ENCODE results near the gene PPP1R1B.
A peak's percentile ranks its signal among the peaks of the same experiment; 100 is the strongest.

The PPP1R1B gene

DNA sequence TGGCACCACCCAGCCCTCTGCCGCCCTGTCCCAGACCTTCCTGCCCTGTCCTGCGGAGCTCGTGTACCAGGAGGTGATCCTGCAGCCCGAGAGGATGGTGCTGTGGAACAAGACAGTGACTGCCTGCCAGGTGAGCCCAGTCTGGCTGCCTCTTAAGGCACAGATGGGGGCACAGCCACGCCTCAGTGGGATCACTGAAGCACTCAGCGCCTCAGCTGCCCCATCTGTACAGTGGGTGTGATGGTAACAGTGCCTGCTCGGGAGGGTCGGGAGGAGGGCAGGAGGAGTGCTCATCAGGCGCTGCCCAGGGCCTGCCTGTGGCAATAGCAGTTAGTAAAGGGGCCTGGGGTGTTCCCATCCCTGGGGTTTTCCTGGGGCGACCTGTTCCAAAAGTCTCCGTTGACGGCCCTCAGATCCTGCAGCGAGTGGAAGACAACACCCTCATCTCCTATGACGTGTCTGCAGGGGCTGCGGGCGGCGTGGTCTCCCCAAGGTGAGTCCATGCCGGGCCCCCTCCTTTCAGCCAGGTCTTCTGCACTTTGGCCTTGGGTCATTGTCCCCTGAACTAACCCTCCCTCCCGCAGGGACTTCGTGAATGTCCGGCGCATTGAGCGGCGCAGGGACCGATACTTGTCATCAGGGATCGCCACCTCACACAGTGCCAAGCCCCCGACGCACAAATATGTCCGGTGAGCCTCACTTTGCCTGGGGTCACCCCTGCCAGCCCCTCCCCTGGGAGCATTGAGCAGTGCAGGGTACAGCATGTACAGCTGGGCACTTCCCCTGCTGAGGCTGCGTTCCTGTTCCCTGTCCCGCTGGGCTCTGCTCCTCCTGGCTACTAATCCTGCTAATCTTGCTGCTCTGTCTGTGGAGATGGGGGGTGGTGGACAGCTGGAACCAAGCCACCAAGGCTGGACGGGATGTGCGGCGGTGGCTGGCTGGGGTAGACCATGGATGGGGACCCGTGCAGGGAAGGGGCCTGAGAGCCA is 33.9 kb downstream of the PPP1R1B start:
- in situ Hi-C loops (cut with HindIII; ENCODE audit: low pct_unique_long_range_greater_than_20kb, low sequenced_read_pairs), result no loop called here

DNA sequence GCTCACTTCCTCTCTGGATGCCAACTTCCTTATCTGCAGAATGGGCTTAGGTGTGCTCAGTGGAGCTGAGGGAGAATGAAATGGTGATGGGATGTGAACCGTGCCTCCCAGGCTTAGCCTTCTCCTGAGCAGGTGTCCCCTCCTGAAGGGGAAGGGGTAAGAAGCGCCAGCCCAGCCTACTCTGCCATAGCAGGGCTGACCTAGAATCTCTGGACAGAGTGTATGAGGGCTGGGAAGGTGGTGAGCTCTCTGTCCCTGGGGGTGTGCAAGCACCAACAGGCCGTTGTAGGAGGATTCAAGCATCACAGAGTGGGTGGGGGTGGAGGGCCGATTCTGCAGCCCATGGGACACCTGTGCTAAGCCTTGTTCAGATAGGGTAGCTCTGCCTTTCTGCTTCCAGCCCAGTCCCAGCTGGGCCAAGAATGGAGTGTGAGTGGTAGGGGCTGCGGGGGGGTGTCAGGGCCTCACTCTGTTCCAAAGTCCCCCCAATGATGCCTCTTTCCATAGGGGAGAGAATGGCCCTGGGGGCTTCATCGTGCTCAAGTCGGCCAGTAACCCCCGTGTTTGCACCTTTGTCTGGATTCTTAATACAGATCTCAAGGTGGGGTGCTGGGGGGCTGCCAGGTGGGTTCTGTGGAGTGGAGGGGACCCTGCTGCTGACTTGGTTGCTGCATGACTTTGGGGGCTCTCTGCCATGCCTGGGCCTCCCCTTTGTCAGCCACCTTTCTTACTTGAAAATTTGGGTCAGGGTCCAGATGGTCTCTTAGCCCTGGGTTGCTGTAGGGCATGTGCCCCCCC is 35.2 kb downstream of the PPP1R1B start:
- TF ChIP-seq JUND (IDR thresholded peaks at IDR 0.05; ENCODE audit: low read depth), result no peak
- in situ Hi-C loops (cut with HindIII; ENCODE audit: low pct_unique_long_range_greater_than_20kb, low sequenced_read_pairs), result no loop called here
- no peak for DNase-seq (ENCODE audit: low read depth in 1 of 2, low spot score in 1 of 2)

More for the DNA sequence above, 33.9 kb downstream of the PPP1R1B start:
- no peak for DNase-seq (ENCODE audit: low read depth in 1 of 2, low spot score in 1 of 2)
- no peak for TF ChIP-seq JUND (IDR thresholded peaks at IDR 0.05; ENCODE audit: low read depth)

DNA sequence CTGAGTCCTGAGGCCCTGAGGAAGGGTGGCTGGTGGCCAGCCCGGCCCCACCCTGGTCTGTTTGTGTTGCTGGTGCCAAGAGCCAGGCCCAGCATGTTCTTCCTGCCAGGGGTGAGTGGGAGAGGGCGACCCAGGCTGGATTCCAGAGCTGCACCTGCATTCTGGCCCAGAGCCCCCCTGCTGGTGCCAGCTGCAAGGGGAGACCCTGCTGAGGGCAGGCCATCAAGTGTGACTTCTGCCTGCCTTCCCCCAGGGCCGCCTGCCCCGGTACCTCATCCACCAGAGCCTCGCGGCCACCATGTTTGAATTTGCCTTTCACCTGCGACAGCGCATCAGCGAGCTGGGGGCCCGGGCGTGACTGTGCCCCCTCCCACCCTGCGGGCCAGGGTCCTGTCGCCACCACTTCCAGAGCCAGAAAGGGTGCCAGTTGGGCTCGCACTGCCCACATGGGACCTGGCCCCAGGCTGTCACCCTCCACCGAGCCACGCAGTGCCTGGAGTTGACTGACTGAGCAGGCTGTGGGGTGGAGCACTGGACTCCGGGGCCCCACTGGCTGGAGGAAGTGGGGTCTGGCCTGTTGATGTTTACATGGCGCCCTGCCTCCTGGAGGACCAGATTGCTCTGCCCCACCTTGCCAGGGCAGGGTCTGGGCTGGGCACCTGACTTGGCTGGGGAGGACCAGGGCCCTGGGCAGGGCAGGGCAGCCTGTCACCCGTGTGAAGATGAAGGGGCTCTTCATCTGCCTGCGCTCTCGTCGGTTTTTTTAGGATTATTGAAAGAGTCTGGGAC is 36.0 kb downstream of the PPP1R1B start:
- no peak for TF ChIP-seq JUND (IDR thresholded peaks at IDR 0.05; ENCODE audit: low read depth)
- in situ Hi-C loops (cut with HindIII; ENCODE audit: low pct_unique_long_range_greater_than_20kb, low sequenced_read_pairs), result no loop called here
- no peak for DNase-seq (ENCODE audit: low read depth in 1 of 2, low spot score in 1 of 2)

DNA sequence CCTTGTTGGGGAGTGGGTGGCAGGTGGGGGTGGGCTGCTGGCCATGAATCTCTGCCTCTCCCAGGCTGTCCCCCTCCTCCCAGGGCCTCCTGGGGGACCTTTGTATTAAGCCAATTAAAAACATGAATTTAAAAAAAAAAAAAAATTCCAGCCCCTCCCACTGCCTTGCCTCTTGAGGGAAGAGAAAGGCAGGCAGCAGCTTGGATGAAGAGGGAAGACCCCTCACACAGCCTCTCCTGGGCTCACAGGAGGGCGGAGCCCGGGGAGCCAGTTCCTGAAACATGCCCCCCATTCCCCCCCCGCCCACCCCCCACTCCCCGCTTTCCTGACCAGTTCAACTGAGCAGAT is 36.6 kb downstream of the PPP1R1B start:
- no peak for DNase-seq (ENCODE audit: low read depth in 1 of 2, low spot score in 1 of 2)

DNA sequence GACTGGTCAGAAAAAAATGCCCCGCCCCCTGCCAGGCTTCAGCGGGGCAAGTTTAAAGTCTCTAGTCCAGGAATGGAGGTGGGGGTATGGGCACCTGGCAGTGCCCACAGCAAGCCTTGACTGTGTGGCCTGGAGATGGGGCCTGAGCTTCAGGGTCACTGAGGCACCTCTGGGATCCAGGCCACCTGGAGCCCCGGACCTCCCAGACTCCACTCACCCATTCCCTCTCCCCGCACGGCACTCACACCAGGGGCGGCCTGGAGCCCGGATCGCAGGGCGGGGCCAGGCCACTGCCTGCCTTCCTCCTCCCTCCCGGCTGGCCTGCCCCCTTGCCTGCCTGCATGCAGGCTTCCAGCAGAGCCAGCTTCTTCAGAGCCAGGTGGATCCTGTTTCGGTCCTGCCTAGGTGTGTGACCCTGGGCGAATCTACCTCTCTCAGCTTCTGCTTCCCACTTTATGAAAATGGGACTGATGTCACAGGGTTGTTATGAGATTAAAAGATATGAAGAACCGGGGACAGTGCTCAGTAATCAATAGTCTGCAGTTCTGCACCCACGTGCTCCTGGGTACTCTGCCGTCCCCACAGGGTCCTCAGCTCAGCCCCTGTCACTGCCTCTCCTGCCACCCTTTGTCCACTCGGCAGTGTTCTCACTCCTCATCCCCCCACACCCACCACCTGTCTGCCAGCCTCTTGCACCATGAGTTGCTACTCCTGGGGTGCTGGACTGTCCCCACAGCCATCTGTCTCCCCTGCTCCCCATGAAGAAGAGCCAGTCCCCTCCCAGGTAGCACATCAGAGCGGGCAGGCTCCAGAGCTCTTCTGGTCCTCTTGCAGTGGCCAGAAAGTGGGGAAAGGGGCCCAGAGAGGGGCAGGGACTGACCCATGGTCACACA is 37.2 kb downstream of the PPP1R1B start:
- peak; percentile 74 to 80 for DNase-seq (ENCODE audit: low read depth in 1 of 2, low spot score in 1 of 2)
- in situ Hi-C loops (cut with HindIII; ENCODE audit: low pct_unique_long_range_greater_than_20kb, low sequenced_read_pairs), result no loop called here
- TF ChIP-seq JUND (IDR thresholded peaks at IDR 0.05; ENCODE audit: low read depth), result no peak

More for the DNA sequence above, 36.6 kb downstream of the PPP1R1B start:
- in situ Hi-C loops (cut with HindIII; ENCODE audit: low pct_unique_long_range_greater_than_20kb, low sequenced_read_pairs), result no loop called here
- no peak for TF ChIP-seq JUND (IDR thresholded peaks at IDR 0.05; ENCODE audit: low read depth)

DNA sequence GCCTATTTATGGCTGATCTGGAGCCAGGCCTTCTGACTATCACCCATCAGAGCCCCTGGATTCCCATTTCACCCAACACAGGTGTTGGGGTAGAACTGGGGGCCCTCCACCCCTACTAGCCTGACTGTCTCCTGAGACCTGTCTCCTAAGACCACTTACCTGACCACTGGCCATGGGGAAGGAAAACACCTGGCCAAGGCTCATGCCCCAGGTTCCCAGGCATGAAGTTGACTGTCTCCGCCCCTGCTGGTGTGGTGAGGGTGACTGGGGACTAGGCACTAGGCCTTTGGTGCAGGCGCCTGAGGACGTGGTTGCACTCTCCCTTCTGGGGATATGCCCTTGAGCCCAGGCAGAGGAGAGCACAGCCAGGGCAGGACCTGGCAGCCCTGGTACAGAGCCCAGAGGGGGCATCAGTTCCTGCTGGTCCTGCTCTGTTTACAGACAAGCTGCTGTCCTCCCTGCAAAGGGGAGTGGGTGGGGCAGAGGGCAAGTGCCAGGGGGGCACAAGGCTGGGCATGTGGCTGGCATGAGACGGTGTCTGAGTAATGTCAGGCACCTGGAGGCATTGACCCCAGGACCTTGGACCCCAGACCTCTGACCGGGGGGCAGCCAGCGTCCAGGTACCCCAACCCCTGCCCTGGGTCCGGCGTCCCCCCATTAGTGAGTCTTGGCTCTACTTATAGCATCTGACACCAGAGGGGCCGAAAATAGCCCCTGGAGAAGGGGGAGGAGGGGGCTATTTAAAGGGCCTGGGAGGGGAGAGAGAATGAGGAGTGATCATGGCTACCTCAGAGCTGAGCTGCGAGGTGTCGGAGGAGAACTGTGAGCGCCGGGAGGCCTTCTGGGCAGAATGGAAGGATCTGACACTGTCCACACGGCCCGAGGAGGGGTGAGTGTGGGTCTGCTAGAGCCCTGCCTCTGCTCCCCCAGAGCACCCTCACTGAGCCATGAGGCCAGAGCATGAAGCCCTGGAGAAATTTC is 38.1 kb downstream of the PPP1R1B start, which contains the start of gene TCAP:
TSS of gene TCAP (plus strand) at position 769 of the 981 bp plus-strand sequence. CDS start at position 780, 11 bp downstream.
- TF ChIP-seq JUND (IDR thresholded peaks at IDR 0.05; ENCODE audit: low read depth), result no peak
- in situ Hi-C loops (cut with HindIII; ENCODE audit: low pct_unique_long_range_greater_than_20kb, low sequenced_read_pairs), result no loop called here
- no peak for DNase-seq (ENCODE audit: low read depth in 1 of 2, low spot score in 1 of 2)

DNA sequence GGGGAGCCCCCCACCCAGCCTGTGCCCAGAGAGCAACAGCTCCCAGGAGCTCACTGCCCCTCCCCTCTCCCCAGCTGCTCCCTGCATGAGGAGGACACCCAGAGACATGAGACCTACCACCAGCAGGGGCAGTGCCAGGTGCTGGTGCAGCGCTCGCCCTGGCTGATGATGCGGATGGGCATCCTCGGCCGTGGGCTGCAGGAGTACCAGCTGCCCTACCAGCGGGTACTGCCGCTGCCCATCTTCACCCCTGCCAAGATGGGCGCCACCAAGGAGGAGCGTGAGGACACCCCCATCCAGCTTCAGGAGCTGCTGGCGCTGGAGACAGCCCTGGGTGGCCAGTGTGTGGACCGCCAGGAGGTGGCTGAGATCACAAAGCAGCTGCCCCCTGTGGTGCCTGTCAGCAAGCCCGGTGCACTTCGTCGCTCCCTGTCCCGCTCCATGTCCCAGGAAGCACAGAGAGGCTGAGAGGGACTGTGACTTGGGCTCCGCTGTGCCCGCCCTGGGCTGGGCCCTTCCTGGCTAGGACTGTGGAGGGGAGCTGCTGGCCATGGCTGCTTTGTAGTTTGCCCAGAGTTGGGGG is 39.0 kb downstream of the PPP1R1B start:
- in situ Hi-C loops (cut with HindIII; ENCODE audit: low pct_unique_long_range_greater_than_20kb, low sequenced_read_pairs), result no loop called here
- no peak for TF ChIP-seq JUND (IDR thresholded peaks at IDR 0.05; ENCODE audit: low read depth)
- peak in 1 of 2 experiments; percentile 62 for DNase-seq (ENCODE audit: low read depth in 1 of 2, low spot score in 1 of 2)

GRCh38 chr17:39666231-39666600 is 39.5 kb downstream of the PPP1R1B start:
- DNase-seq (ENCODE audit: low read depth in 1 of 2, low spot score in 1 of 2), result no peak
- no peak for TF ChIP-seq JUND (IDR thresholded peaks at IDR 0.05; ENCODE audit: low read depth)
- in situ Hi-C loops (cut with HindIII; ENCODE audit: low pct_unique_long_range_greater_than_20kb, low sequenced_read_pairs), result no loop called here

DNA sequence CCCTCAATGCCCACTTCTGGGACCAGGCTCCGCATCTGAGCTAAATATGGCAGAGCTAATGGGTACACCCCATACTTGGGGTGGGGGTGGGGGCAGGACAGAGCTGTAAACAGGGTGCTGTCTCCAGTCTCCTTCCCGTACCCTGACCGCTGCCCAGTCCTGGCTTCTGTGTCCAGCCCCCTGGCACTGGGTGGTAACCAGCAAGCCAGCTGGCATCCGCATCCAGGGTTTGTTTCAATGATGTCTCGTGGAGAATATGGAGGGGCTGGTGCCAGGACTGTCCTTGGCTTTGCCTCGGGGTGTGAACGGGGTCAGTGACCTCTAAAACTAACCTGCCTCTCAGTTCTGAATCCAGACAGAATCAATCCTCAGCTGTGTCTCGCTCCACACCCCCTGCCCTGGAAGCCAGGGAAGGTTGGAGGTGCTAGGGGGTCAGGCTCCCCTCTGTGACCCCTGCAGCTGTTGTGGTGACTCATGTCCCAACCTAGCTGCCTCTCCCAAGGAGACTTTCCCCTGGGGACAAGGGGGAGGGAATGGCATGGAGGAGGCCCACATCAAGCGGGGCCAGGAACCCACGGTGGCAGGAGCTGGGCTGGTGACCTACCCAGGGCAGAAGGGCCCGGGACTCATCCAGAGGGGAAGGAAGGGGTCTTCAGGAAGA is 40.0 kb downstream of the PPP1R1B start:
- DNase-seq (ENCODE audit: low read depth in 1 of 2, low spot score in 1 of 2), result no peak
- no peak for TF ChIP-seq JUND (IDR thresholded peaks at IDR 0.05; ENCODE audit: low read depth)
- in situ Hi-C loops (cut with HindIII; ENCODE audit: low pct_unique_long_range_greater_than_20kb, low sequenced_read_pairs), result no loop called here
